Activated naive CD4-positive, alpha-beta T cell treated with Interleukin-2 at 50 U/mL for 16 hours (primary cell): Measurements from ENCODE around the gene SPTAN1.
"Not testable (repeated sequence)": the region's sequence is repeated elsewhere in the genome, so short reads cannot be mapped to it uniquely, and the experiment has no call there.

Experiments used
- DNase-seq: peaks from one replicate; pipeline ENCODE4 v3.0.0-alpha.2; 2020

SPTAN1 gene

GRCh38 chr9:128553728-128554127 is 1.3 kb downstream of the SPTAN1 start:
- no peak for DNase-seq

DNA sequence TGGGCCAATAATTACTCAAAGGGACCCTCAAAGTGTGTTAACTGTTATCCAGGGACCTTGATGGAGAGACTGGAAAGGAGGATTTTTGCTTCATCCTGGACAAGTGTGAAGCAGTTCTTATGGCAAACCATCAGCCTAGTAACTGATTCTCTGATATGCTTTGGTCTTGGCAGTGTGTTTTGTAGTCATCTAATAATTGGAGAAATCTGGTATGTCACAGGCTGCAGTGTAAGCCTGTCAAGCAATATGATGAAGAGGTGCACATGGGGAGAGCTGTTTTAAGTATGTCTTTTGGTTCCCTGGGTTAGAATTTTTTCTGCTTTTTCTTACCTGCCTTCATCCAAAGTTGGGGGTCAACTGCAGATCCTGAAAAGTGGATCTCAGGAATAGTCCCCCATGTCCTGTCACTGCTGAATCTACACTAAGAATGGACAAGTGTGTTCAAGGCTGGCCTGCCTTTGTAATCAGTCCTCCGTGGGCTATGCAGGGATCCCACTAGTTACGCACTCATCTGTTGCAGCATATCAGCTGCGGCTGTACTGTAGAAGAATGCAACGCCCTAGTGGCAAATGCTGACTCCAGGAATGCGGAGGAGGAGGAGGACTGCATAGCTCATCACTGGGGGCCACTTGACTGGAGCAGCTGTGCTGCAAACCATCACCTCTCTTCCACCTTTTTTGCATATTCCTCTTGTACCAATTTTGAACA is 1.9 kb downstream of the SPTAN1 start:
- DNase-seq = peak; percentile 42

DNA sequence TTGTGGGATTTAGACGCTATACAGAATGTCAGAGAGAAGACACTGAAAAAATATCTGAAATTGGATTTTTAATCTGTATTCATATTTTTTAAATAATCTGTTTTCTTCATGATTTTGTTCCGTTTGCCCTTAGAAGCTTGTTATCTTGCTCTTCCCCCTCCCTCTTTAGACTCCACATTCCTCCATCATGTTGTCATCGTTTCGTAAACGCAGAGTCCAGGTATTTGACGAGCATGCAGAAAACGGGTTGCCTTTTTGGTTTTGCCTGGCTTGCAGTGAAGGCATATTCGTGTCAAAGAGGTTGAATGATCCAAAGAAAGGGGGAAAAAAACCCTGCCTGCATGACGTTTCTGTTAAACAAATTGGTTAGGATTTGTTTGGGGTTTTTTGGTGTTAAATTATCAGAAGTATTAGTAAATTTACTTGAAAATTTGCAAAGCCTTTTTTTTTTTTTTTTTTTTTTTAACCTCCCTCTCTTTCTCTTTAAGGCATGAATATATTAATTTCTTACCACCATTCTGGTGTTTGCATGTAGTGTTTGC is 2.9 kb downstream of the SPTAN1 start:
- DNase-seq = no peak

DNA sequence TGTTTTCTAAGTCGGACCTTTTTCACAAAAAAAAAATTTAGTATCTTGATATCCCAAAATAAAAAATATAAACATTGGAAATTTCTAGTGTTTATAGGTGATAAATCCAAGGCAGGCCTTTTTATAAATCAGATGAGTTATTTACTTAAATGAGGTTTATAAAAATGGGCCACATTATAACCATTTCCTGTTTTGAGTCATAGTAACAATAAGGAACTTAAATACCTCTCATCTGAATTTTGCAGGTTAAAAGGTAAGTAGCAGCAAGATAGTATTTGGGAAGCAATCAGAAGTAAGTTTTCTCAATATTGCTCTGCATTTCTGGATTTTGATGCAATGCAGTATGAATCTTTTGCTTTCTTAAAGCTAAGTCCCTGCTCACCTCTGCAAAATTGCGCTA is 3.9 kb downstream of the SPTAN1 start:
- DNase-seq = no peak

GRCh38 chr9:128556926-128557634 is 4.7 kb downstream of the SPTAN1 start:
- DNase-seq = no peak

- DNase-seq = peak; percentile 49
Measured at GRCh38 chr9:128558431-128559310, 6.3 kb downstream of the SPTAN1 start.

GRCh38 chr9:128565578-128565977 is 13.2 kb downstream of the SPTAN1 start:
- no peak for DNase-seq

- no peak for DNase-seq
Measured at GRCh38 chr9:128568470-128569078, 16.2 kb downstream of the SPTAN1 start.

GRCh38 chr9:128575469-128575868 is 23.1 kb downstream of the SPTAN1 start:
- DNase-seq = no peak

DNA sequence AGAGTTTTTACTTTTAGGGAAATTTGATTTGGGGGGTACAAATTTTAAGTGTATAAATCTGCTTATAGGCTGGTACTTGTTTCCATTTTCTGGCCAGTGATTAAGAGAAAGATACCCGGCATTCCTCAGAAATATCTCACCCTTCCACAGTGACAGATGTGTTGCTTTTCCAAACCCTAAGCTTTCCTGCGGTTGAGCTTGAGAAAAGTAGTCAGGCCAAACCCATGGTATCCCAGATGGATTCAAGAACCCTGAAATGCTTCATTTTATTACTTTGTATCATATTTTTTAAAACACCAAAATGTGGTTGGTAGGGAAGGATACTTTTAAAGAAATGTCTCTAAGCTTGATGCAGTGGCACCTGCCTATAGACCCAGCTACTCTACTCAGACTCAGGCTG is 23.5 kb downstream of the SPTAN1 start:
- DNase-seq = no peak

DNA sequence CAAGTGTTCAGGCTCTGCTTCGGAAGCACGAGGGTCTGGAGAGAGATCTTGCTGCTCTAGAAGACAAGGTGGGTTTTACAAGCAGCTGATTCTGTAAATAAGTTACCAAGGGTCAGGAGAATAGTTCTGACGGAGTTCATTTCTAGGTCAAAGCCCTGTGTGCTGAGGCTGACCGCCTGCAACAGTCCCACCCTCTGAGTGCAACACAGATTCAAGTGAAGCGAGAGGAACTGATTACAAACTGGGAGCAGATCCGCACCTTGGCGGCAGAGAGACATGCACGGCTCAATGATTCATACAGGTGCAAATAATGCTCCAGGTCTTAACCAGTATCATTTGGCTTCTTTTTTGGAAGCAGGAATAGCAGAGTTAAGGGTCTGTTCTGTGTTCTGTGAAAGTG is 24.8 kb downstream of the SPTAN1 start:
- no peak for DNase-seq

DNA sequence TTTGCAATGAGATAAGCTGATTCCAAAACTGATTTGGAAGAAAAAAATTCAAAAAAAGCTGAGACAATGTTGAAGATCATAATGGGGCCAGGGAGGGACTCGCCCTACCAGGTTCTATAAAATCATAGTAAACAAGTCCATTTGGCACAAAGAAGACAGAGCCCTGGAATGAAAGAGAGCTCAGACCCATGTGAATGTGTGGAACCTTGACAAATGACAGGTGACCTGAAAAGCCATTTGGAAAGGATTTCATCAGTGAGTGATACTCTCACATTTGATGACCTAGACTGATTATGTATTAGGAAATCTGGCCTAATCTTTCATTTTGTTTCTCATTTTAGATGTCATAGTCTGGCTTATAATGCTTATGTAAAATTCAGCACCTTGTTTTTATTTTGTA is 26.8 kb downstream of the SPTAN1 start:
- DNase-seq = no peak

- DNase-seq = no peak
Measured at GRCh38 chr9:128580731-128581130, 28.3 kb downstream of the SPTAN1 start.

- DNase-seq = not testable (repeated sequence)
Measured at GRCh38 chr9:128585155-128585554, 32.8 kb downstream of the SPTAN1 start.

DNA sequence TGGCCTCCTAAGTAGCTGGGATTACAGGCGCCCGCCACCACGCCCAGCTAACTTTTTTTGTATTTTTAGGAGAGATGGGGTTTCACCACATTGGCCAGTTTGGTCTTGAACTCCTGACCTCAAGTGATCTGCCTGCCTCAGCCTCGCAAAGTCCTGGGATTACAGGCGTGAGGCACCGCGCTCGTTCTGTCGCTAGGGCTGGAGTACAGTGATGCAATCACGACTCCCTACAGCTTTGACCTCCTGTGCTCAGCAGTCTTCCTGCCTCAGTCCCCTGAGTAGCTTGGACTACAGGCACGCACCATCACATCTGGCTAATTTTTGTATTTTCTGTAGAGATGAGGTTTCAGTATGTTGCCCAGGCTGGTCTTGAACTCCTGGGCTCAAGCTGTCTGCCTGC is 34.5 kb downstream of the SPTAN1 start:
- not testable (repeated sequence) for DNase-seq

DNA sequence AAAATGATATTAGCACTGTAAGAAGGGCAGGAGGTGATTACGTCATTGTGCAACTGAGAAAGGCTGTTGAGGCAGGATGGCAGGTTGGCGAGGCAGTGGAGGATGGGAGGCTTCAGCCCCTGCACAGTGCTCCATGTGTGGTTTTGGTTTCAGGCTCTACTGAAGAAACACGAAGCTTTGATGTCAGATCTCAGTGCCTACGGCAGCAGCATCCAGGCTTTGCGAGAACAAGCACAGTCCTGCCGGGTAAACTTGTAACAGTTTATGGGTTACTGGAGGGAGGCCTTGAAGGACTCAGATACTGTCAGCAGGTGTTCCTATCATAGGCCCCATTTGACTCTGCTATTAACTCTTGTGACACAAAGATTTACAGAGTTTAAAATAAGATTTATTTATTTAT is 35.1 kb downstream of the SPTAN1 start:
- peak; percentile 34 for DNase-seq

- DNase-seq = no peak
Measured at GRCh38 chr9:128588581-128589233, 36.3 kb downstream of the SPTAN1 start.

DNA sequence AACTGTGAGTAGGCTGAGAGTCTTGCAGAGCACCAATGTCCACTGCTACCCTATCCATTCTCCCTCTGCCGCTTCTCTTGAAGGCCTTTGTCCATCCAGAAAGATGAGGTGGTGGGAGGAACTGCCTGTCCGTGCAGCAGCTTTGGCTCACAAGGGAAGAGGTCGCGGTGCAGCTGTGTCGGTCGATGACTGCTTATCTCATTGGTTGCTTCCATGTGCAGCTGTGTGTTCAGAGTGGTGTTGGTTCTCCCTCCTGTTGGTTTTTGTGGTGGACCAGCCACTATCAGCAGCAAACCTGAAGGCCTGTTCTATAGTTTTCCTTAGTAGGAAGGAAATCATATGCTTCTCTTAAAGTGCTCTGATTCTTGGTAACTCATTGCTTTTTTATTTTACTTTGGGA is 40.7 kb downstream of the SPTAN1 start:
- no peak for DNase-seq

GRCh38 chr9:128593856-128594255 is 41.5 kb downstream of the SPTAN1 start:
- no peak for DNase-seq

GRCh38 chr9:128595471-128595870 is 43.1 kb downstream of the SPTAN1 start:
- no peak for DNase-seq

DNA sequence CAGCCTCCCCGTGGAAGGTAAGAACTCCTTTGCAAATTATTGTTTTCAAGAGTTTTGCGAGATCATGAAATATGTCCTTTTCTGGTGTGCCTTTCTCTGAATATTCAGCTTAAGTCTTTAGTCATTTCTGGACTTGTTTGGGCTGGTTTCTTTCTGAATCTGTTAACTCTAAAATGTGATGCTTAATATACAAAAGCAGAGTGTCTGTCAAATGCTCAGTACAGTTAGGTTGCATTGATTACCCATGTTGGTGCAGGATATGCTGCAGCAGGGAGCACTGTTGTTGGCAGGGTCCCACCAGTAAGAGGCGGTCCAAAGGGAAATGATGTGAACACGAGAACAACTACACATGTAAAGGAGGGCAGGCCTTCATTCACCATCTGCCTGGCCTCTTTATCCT is 47.7 kb downstream of the SPTAN1 start:
- DNase-seq = no peak

GRCh38 chr9:128603697-128604096 is 51.3 kb downstream of the SPTAN1 start:
- no peak for DNase-seq
